Vein endothelial cell (primary cell): ENCODE measurements around the gene HAO1. TPM values are rescaled to one million over a fixed set of nuclear protein-coding genes. Genes with fewer than 3 reads are reported as not detected.

Source experiments
- small RNA-seq: library from RNA; depleted of rRNA; stranded (forward); fragments of <200 nt; gene quantifications from one replicate; pipeline ENCODE3, GENCODE V24; 2012
- total RNA-seq: library from RNA; depleted of rRNA; stranded (reverse); fragments of >200 nt; gene quantifications from 2 replicates; pipeline ENCODE4 v1.2.3, GENCODE V29; 2012

HAO1 gene
- total RNA-seq = not detected in 2 replicates

GRCh38 chr20:7940341-7940740, at the start of gene HAO1:
TSS of gene HAO1 (minus strand) at chr20:7940458. CDS start at chr20:7940422, 36 bp downstream.

Small RNA genes lying within 50 kb of the gene (small RNA-seq; reads per million reads assigned to genes)
- not detected for gene AL021879.1

Other genes starting within 250 kb of the HAO1 start
- 21.6 and 27.3 TPM in 2 replicates for gene TMX4, start 79.3 kb upstream of the HAO1 start, total RNA-seq
- 43.8 and 69.0 TPM in 2 replicates for gene PLCB1, start 191.8 kb upstream of the HAO1 start, total RNA-seq